Measurements from ENCODE around the gene TCEANC2. TPM values are rescaled to one million over a fixed set of nuclear protein-coding genes. Genes with fewer than 3 reads are reported as not detected.
"Not testable (repeated sequence)": the region's sequence is repeated elsewhere in the genome, so short reads cannot be mapped to it uniquely, and the experiment has no call there.

TCEANC2 gene
- total RNA-seq, 4 donors from 2014 or later: 4.8 to 8.1 (median 6.4) TPM

DNA sequence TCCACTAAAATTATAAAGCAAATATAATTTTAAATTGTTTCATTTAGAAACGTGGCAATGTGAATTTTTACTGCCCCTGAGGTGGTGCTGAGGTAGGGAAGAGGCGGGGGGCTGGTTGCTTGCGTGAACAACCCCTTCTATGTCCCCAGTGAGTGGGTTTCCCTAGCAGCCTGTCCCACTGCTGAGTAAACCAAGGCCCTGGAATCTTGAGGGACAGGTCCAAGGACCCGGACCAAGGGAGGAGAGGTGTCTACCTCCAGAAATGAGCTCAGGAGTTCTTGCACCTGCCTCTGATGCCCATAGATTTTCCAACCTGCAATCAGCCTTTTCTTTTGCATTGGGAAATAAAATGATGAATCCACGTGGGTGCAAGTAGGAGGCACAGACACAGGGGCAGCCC is 34.8 kb upstream of the TCEANC2 start:
- H3K27me3 ChIP-seq: peaks cover 5% of the 10 kb centered on the region
- H3K4me3 ChIP-seq: no peak overlapping the region
- TF ChIP-seq POLR2A (IDR thresholded peaks at IDR 0.05) (no peak), EP300 (IDR thresholded peaks at IDR 0.05) (no peak), POLR2AphosphoS5 (IDR thresholded peaks at IDR 0.05) (no peak)
- TF ChIP-seq, protein P1, sequence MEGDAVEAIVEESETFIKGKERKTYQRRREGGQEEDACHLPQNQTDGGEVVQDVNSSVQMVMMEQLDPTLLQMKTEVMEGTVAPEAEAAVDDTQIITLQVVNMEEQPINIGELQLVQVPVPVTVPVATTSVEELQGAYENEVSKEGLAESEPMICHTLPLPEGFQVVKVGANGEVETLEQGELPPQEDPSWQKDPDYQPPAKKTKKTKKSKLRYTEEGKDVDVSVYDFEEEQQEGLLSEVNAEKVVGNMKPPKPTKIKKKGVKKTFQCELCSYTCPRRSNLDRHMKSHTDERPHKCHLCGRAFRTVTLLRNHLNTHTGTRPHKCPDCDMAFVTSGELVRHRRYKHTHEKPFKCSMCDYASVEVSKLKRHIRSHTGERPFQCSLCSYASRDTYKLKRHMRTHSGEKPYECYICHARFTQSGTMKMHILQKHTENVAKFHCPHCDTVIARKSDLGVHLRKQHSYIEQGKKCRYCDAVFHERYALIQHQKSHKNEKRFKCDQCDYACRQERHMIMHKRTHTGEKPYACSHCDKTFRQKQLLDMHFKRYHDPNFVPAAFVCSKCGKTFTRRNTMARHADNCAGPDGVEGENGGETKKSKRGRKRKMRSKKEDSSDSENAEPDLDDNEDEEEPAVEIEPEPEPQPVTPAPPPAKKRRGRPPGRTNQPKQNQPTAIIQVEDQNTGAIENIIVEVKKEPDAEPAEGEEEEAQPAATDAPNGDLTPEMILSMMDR (IDR thresholded peaks at IDR 0.05): no peak
- H3K27ac ChIP-seq: no peak overlapping the region
- no peaks in the 10 kb centered on the region for H3K36me3 ChIP-seq
- WGBS: 73% methylated on average over 5 of the region's 5 CpGs
- DNase-seq (ENCODE audit: low spot score in 2 of 2): no peak
- peaks cover 17% of the 10 kb centered on the region for H3K4me1 ChIP-seq
- H3K9me3 ChIP-seq: no peaks in the 10 kb centered on the region

DNA sequence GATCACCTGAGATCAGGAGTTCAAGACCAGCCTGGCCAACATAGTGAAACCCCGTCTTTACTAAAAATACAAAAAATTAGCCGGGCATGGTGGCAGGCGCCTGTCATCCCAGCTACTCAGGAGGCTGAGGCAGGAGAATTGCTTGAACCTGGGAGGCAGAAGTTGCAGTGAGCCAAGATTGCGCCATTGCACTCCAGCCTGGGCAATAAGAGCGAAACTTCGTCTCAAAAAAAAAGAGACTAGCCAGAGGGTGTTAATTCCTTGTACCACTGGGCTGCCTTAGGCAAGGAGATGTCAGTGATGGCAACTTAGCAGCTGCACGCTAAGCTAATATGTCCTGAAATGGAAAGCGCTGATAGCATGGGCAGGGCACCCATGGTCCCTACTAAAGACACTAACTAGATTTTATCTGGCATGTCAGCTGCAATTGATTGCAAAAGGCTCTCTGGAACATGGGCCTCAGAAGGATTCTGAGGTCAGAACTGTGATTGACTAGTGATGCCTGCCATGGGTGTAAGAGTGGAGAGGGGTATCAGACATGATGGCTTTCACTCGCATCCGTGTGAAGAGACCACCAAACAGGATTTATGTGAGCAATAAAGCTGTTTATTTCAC is 33.7 kb upstream of the TCEANC2 start:
- DNase-seq (ENCODE audit: low spot score in 2 of 2): not testable (repeated sequence)
- 81% methylated on average over 10 of the region's 10 CpGs for WGBS

DNA sequence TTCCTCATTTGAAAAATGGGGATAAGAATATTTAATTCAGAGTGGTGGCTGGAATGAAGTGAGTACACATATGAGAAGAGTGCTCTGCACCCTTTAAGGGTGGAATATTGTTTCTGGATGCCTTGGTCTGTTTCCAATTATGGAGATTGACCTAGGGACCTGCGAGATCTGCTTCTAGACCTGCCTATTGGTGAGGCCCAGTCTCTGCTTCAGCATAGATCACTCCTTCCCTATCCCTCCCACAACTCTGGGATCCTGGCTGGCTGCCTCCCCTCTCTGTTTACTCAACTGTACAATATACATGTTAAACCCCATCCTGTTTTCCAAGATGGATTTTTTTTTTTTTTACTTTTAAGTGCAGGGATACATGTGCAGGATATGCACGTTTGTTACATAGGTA is 29.1 kb upstream of the TCEANC2 start:
- Histone ChIP-seq H3K36me3 (peaks cover 10% of the 10 kb centered on the region), H3K4me1 (no peaks in the 10 kb centered on the region), H3K4me3 (no peak overlapping the region), H3K27me3 (no peaks in the 10 kb centered on the region), H3K27ac (no peak overlapping the region), H3K9me3 (no peaks in the 10 kb centered on the region)
- TF ChIP-seq POLR2A (IDR thresholded peaks at IDR 0.05): no peak
- TF ChIP-seq, protein P1 (IDR thresholded peaks at IDR 0.05): no peak
- TF ChIP-seq EP300 (IDR thresholded peaks at IDR 0.05): no peak
- no peak for TF ChIP-seq POLR2AphosphoS5 (IDR thresholded peaks at IDR 0.05)
- 65% methylated on average over 2 of the region's 2 CpGs for WGBS
- DNase-seq (ENCODE audit: low spot score in 2 of 2): no peak

More for the DNA sequence above, 33.7 kb upstream of the TCEANC2 start:
- H3K4me1 ChIP-seq: peaks cover 17% of the 10 kb centered on the region
- not testable (repeated sequence) for H3K36me3 ChIP-seq, H3K9me3 ChIP-seq, H3K27me3 ChIP-seq, H3K27ac ChIP-seq, H3K4me3 ChIP-seq

DNA sequence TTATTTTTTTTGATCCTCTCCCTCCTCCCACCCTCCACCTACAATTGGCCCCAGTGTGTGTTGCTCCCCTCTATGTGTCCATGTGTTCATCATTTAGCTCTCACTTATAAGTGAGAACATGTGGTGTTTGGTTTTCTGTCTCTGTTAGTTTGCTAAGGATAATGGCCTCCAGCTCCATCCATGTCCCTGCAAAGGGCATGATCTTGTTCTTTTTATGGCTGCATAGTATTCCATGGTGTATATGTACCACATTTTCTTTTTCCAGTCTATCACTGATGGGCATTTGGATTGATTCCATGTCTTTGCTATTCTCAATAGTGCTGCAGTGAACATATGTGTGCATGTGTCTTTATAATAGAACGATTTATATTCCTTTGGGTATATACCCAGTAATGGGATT is 28.6 kb upstream of the TCEANC2 start:
- H3K9me3 ChIP-seq; DNase-seq (ENCODE audit: low spot score in 2 of 2); H3K4me1 ChIP-seq; H3K27me3 ChIP-seq; H3K4me3 ChIP-seq; H3K27ac ChIP-seq: not testable (repeated sequence)
- H3K36me3 ChIP-seq: peaks cover 11% of the 10 kb centered on the region
- WGBS: 88% methylated on average over 1 of the region's 1 CpG

DNA sequence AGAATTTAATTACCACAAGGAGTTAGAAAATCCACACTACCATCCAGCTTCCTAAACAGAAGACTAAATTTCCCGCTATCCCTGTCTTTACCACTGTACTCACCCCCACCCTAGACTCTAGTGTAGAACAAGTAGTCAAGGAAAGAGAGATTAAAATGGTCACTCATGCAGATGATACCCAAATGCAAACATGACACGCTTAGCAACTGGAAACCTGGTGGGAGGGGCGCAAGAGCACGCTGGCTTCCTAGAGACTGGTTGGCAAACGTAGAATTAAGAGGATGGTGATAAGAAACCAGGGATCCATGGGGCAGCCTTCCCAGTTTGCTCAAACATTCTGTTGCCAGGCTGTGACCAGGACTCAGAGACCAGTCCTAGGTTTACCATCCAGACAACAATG is 25.6 kb upstream of the TCEANC2 start:
- Histone ChIP-seq H3K9me3 (no peaks in the 10 kb centered on the region), H3K27ac (no peak overlapping the region), H3K36me3 (peaks cover 38% of the 10 kb centered on the region), H3K4me1 (no peaks in the 10 kb centered on the region), H3K27me3 (no peaks in the 10 kb centered on the region), H3K4me3 (no peak overlapping the region)
- DNase-seq (ENCODE audit: low spot score in 2 of 2): no peak
- TF ChIP-seq, protein P1 (IDR thresholded peaks at IDR 0.05): no peak
- TF ChIP-seq POLR2AphosphoS5 (IDR thresholded peaks at IDR 0.05): no peak
- 93% methylated on average over 5 of the region's 5 CpGs for WGBS

DNA sequence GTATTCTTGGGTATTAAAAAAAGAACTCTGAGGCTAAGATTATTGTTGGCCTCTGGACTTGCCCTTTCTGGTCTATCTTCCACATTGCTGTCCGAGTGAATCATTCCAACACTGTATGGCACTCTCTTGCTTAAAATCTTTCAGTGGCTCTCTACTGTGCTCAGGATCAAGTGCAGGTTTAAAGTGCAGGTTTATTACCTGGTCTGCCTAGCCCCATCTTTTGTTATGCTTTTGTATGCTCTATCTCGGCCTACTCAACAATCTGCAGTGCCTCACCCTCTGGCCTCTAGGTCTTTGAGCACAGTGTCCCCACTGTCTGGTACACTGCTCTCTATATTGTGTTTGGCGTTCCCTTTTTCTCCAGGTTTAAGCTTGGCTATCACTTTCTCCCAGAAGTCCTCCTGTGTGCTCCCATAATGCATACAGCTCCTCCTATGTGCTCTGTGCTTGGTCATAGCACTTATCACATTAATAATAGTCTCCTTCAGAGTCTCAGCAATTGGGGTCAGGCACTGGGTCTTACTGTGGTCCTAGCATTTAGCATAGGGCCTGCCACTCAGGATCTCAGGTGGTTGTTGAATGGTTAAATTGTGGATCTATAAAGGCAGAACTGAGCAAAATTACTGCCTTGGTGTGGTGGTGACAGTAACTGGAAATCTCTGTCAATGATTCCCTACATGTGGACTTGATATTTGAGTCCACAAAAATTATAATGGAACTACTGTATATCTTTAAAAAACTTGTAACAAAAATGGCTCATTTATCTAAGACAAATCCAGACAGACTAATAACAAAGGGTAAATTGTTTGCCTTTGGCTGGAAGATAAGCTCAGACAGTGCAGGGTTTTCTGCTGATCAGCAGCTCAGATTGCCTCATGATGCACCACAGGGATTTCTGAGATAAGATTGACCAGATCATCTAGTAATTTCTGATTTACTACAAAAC is 24.8 kb upstream of the TCEANC2 start:
- Histone ChIP-seq H3K27me3 (no peaks in the 10 kb centered on the region), H3K9me3 (no peaks in the 10 kb centered on the region), H3K36me3 (peaks cover 46% of the 10 kb centered on the region), H3K4me1 (no peaks in the 10 kb centered on the region), H3K27ac (no peak overlapping the region), H3K4me3 (no peak overlapping the region)
- DNase-seq (ENCODE audit: low spot score in 2 of 2): no peak
- 92% methylated on average over 3 of the region's 3 CpGs for WGBS
- no peak for TF ChIP-seq EP300 (IDR thresholded peaks at IDR 0.05)
- TF ChIP-seq POLR2A (IDR thresholded peaks at IDR 0.05): no peak
- TF ChIP-seq, protein P1 (IDR thresholded peaks at IDR 0.05): no peak
- TF ChIP-seq POLR2AphosphoS5 (IDR thresholded peaks at IDR 0.05): no peak

Measured in suprapubic skin (tissue), 4 donors.